HepG2 (cell line): ENCODE results near the gene SH2D3A. TPM values are rescaled to one million over a fixed set of nuclear protein-coding genes. Genes with fewer than 3 reads are reported as not detected.
A peak's percentile ranks its signal among the peaks of the same experiment; 100 is the strongest.

Experiments
- CBX2 ChIP-seq, 2 experiments: fragments of 200-600 bp in 1 of 2; sonication (generic); formaldehyde crosslinking in 1 of 2; IDR thresholded peaks; 2 replicates each; pipeline versions ENCODE4 v1.7.0 to v1.8.1; 2018 to 2022; ENCODE audit warnings: low read depth in 2 of 2, low read length in 1 of 2, mild to moderate bottlenecking in 1 of 2, missing genetic modification reagents in 1 of 2
- CENPT ChIP-seq: sonication (generic); formaldehyde crosslinking; IDR thresholded peaks from 2 replicates; pipeline ENCODE4 v1.8.0; 2022; ENCODE audit warnings: low read depth, mild to moderate bottlenecking, moderate library complexity, missing genetic modification reagents
- CREM ChIP-seq, 2 experiments: sonication (generic) in 1 of 2; formaldehyde crosslinking in 1 of 2; IDR thresholded peaks; 2 replicates each; pipeline versions ENCODE4 v1.4.0 to v1.6.1; 2016 to 2020; ENCODE audit warnings: antibody characterized with exemption in 1 of 2, mild to moderate bottlenecking in 1 of 2, missing genetic modification reagents in 1 of 2
- E2F2 ChIP-seq: sonication (generic); formaldehyde crosslinking; IDR thresholded peaks from 2 replicates; pipeline ENCODE4 v1.4.0; 2020; ENCODE audit warnings: missing genetic modification reagents, borderline replicate concordance
- IRF9 ChIP-seq: sonication (generic); formaldehyde crosslinking; IDR thresholded peaks from 2 replicates; pipeline ENCODE4 v1.8.0; 2022; ENCODE audit warnings: missing genetic modification reagents, mild to moderate bottlenecking, borderline replicate concordance
- KMT2A ChIP-seq: sonication (generic); formaldehyde crosslinking; IDR thresholded peaks from 2 replicates; pipeline ENCODE4 v1.4.0; 2020; ENCODE audit warnings: missing genetic modification reagents
- NFRKB ChIP-seq: fragments of 450-650 bp; IDR thresholded peaks from 2 replicates; pipeline ENCODE4 v1.6.1; 2017
- PITX1 ChIP-seq: sonication (generic); formaldehyde crosslinking; IDR thresholded peaks from 2 replicates; pipeline ENCODE4 v1.5.1; 2020; ENCODE audit warnings: mild to moderate bottlenecking, missing genetic modification reagents
- PLRG1 ChIP-seq: fragments of 450-650 bp; conservative IDR thresholded peaks from 2 replicates; pipeline ENCODE4 v1.6.1; 2016
- POLR2AphosphoS2 ChIP-seq: IDR thresholded peaks from 2 replicates; pipeline ENCODE4 v1.6.1; 2011; ENCODE audit warnings: low read depth, low read length, improper control_type of control experiment
- RFX3 ChIP-seq: IDR thresholded peaks from 2 replicates; pipeline ENCODE4 v1.6.1; 2016; ENCODE audit warnings: missing biosample characterization, missing genetic modification reagents
- SOX6 ChIP-seq, 2 experiments: fragments of 450-650 bp in 1 of 2; sonication (generic) in 1 of 2; formaldehyde crosslinking in 1 of 2; IDR thresholded peaks; 2 replicates each; pipeline versions ENCODE4 v1.4.0 to v1.6.1; 2017 to 2020; ENCODE audit warnings: antibody characterized with exemption in 1 of 2, mild to moderate bottlenecking in 1 of 2, missing genetic modification reagents in 1 of 2
- SRY ChIP-seq: sonication (generic); formaldehyde crosslinking; IDR thresholded peaks from 2 replicates; pipeline ENCODE4 v1.8.0; 2022; ENCODE audit warnings: mild to moderate bottlenecking, missing genetic modification reagents
- TFAP4 ChIP-seq: sonication (generic); IDR thresholded peaks from 2 replicates; pipeline ENCODE4 v1.6.1; 2016; ENCODE audit warnings: low read depth, borderline replicate concordance
- TRIM24 ChIP-seq: sonication (generic); formaldehyde crosslinking; IDR thresholded peaks from 2 replicates; pipeline ENCODE4 v1.8.0; 2022; ENCODE audit warnings: mild to moderate bottlenecking, missing genetic modification reagents
- ZBTB26 ChIP-seq: IDR thresholded peaks from 2 replicates; pipeline ENCODE4 v1.6.1; 2016; ENCODE audit warnings: missing compliant biosample characterization, missing genetic modification reagents, borderline replicate concordance
- ZHX1 ChIP-seq: sonication (generic); formaldehyde crosslinking; IDR thresholded peaks from 2 replicates; pipeline ENCODE4 v1.8.1; 2022; ENCODE audit warnings: low read depth, mild to moderate bottlenecking, missing genetic modification reagents
- ZNF432 ChIP-seq: sonication (generic); formaldehyde crosslinking; IDR thresholded peaks from 2 replicates; pipeline ENCODE4 v1.5.0; 2020; ENCODE audit warnings: missing genetic modification reagents, mild to moderate bottlenecking, borderline replicate concordance
- ZNF598 ChIP-seq: sonication (generic); formaldehyde crosslinking; IDR thresholded peaks from 2 replicates; pipeline ENCODE4 v1.5.1; 2020; ENCODE audit warnings: mild to moderate bottlenecking, missing genetic modification reagents, borderline replicate concordance
- ZNF652 ChIP-seq: IDR thresholded peaks from 2 replicates; pipeline ENCODE4 v1.6.1; 2016; ENCODE audit warnings: low read depth, borderline replicate concordance
- ZSCAN29 ChIP-seq: sonication (generic); formaldehyde crosslinking; conservative IDR thresholded peaks from 2 replicates; pipeline ENCODE4 v1.4.0; 2020; ENCODE audit warnings: mild to moderate bottlenecking, missing genetic modification reagents
- polyA plus RNA-seq, 8 experiments: library from polyadenylated mRNA; depleted of rRNA in 3 of 8; stranded (reverse) in 7 of 8; unstranded in 1 of 8; fragments of >200 nt; fragmentation: Illumina TruSeq in 4 of 8; extraction: Trizol in 4 of 8; gene quantifications; 2 replicates each; pipeline versions ENCODE4 v1.2.1 to v1.2.3, GENCODE V29; 2011 to 2016; ENCODE audit warnings: low read depth in 4 of 8, missing spikeins in 1 of 8, mixed read lengths in 1 of 8; ENCODE audit not compliant: insufficient read depth in 1 of 8
- total RNA-seq, 5 experiments: library from RNA; depleted of rRNA; stranded (reverse); fragments of >200 nt; fragmentation: Illumina TruSeq; extraction: Trizol; gene quantifications; 2 replicates each; pipeline ENCODE4 v1.2.3, GENCODE V29; 2016; ENCODE audit warnings: low read depth in 1 of 5

Gene SH2D3A
- total and polyA plus RNA-seq, 2 of the 13 experiments (the other 11 are each of a cell fraction or from before 2014, with no cell fraction given) = 1.0 to 2.2 TPM

GRCh38 chr19:6730153-6730804 lies 37.0 kb downstream of the SH2D3A start (continued):
- TF ChIP-seq PITX1 (peak; percentile 30; the same call in 1 of the 2 replicates), SRY (CRISPR knock-in tag) (no peak), POLR2AphosphoS2 (no peak), CREM (IDR thresholded peaks at IDR 0.05) (peak; percentile 70; the same call in 1 of the 2 replicates), CREM (CRISPR knock-in tag; IDR thresholded peaks at IDR 0.05) (no peak), IRF9 (CRISPR knock-in tag) (no peak), KMT2A (CRISPR knock-in tag) (no peak), ZNF598 (CRISPR knock-in tag) (no peak), ZBTB26 (CRISPR knock-in tag) (peak; percentile 71; the same call in 1 of the 2 replicates), E2F2 (CRISPR knock-in tag) (no peak), TRIM24 (no peak), ZNF432 (CRISPR knock-in tag) (no peak), PLRG1 (no peak), ZSCAN29 (0 out of 2 replicates have a peak, but pooled peaks have one; percentile 26), CENPT (CRISPR knock-in tag) (no peak), TFAP4 (peak; percentile 36; the same call in 1 of the 2 replicates), ZHX1 (CRISPR knock-in tag) (no peak), NFRKB (no peak), RFX3 (CRISPR knock-in tag) (peak; percentile 49), ZNF652 (CRISPR knock-in tag) (peak; percentile 58; the same call in 1 of the 2 replicates), CBX2 (IDR thresholded peaks at IDR 0.05; ENCODE audit: low read depth, low read length) (no peak), CBX2 (CRISPR knock-in tag; IDR thresholded peaks at IDR 0.05; ENCODE audit: low read depth) (no peak), SOX6 (IDR thresholded peaks at IDR 0.05) (no peak), SOX6 (CRISPR knock-in tag; IDR thresholded peaks at IDR 0.05) (peak; percentile 77)
